Aorta (tissue), 4 donors: ENCODE measurements around the gene DENND1C. TPM values are rescaled to one million over a fixed set of nuclear protein-coding genes. Genes with fewer than 3 reads are reported as not detected.

ENCODE experiments used
- polyA plus RNA-seq, 2 donors: library from polyadenylated mRNA; stranded (reverse); fragments of 200-250 nt; gene quantifications; one replicate each; pipeline ENCODE4 v1.2.3, GENCODE V29; 2013
- total RNA-seq, 2 donors: library from RNA; stranded (reverse); fragmentation: NEBNext Ultra II Directional; extraction: Animal tissue kit (Norgen Biotek cat#: 25700); gene quantifications; one replicate each; pipeline ENCODE4 v1.2.1, GENCODE V29; 2021
- donor health status: healthy with polysubstance abuse.
- donor health status: Bipolar disorder and iron deficiency.
- donor health status: DM: no; HTN: no; CAD: no.
- donor health status: DM: yes; HTN: yes; CAD: no.

Gene DENND1C
- total and polyA plus RNA-seq, 4 donors = 0.20 to 7.6 (median 2.9) TPM

Other genes with a start within 250 kb of the DENND1C start
- 10 to 100 TPM; 54.8 to 55.5 TPM for gene MLLT1, start 201.8 kb downstream of the DENND1C start, total RNA-seq
- 10 to 100 TPM; 14.9 to 34.3 TPM for gene MLLT1, start 201.8 kb downstream of the DENND1C start, polyA plus RNA-seq
- gene ACER1, start 148.2 kb downstream of the DENND1C start, total RNA-seq = not detected
- gene ACER1, start 148.2 kb downstream of the DENND1C start, polyA plus RNA-seq = under 1 TPM in 1 of 2 donors, not detected in 1; 0.10 TPM
- 10 to 100 TPM; 46.7 to 47.8 TPM for gene CLPP, start 120.3 kb downstream of the DENND1C start, total RNA-seq
- 10 to 100 TPM; 44.8 to 52.9 TPM for gene CLPP, start 120.3 kb downstream of the DENND1C start, polyA plus RNA-seq
- gene ALKBH7, start 109.0 kb downstream of the DENND1C start, total RNA-seq = 10 to 100 TPM; 36.5 to 44.6 TPM
- gene ALKBH7, start 109.0 kb downstream of the DENND1C start, polyA plus RNA-seq = 100 to 1,000 TPM in 1 of 2 donors, 10 to 100 TPM in 1; 87.5 to 124 TPM
- gene PSPN, start 105.9 kb downstream of the DENND1C start, total RNA-seq = 1 to 10 TPM; 1.0 to 2.2 TPM
- gene PSPN, start 105.9 kb downstream of the DENND1C start, polyA plus RNA-seq = 1 to 10 TPM in 1 of 2 donors, under 1 TPM in 1; 0.95 to 1.1 TPM
- 10 to 100 TPM; 35.7 to 45.2 TPM for gene GTF2F1, start 88.6 kb downstream of the DENND1C start, total RNA-seq
- gene GTF2F1, start 88.6 kb downstream of the DENND1C start, polyA plus RNA-seq = 10 to 100 TPM; 41.7 to 59.4 TPM
- gene KHSRP, start 57.0 kb downstream of the DENND1C start, total RNA-seq = 100 to 1,000 TPM; 137 to 151 TPM
- 10 to 100 TPM; 69.7 to 81.1 TPM for gene KHSRP, start 57.0 kb downstream of the DENND1C start, polyA plus RNA-seq
- under 1 TPM in 1 of 2 donors, not detected in 1; 0.23 TPM for gene SLC25A41, start 48.0 kb downstream of the DENND1C start, total RNA-seq
- 1 to 10 TPM in 1 of 2 donors, not detected in 1; 1.8 TPM for gene SLC25A41, start 48.0 kb downstream of the DENND1C start, polyA plus RNA-seq
- gene SLC25A23, start 22.0 kb downstream of the DENND1C start, total RNA-seq = 10 to 100 TPM; 52.8 to 59.0 TPM
- 10 to 100 TPM; 37.9 to 48.1 TPM for gene SLC25A23, start 22.0 kb downstream of the DENND1C start, polyA plus RNA-seq
- not detected for gene CRB3, start 17.5 kb downstream of the DENND1C start, total RNA-seq
- 10 to 100 TPM in 1 of 2 donors, under 1 TPM in 1; 0.38 to 13.9 TPM for gene CRB3, start 17.5 kb downstream of the DENND1C start, polyA plus RNA-seq
- gene TUBB4A, start 20.5 kb upstream of the DENND1C start, total RNA-seq = under 1 TPM; 0.68 to 0.90 TPM
- not detected for gene TUBB4A, start 20.5 kb upstream of the DENND1C start, polyA plus RNA-seq
- 1 to 10 TPM; 1.2 to 1.6 TPM for gene TNFSF9, start 49.2 kb upstream of the DENND1C start, total RNA-seq
- gene TNFSF9, start 49.2 kb upstream of the DENND1C start, polyA plus RNA-seq = not detected
- under 1 TPM in 1 of 2 donors, not detected in 1; 0.42 TPM for gene CD70, start 109.4 kb upstream of the DENND1C start, total RNA-seq
- not detected for gene CD70, start 109.4 kb upstream of the DENND1C start, polyA plus RNA-seq
- 10 to 100 TPM in 1 of 2 donors, 1 to 10 TPM in 1; 6.9 to 36.8 TPM for gene TNFSF14, start 188.4 kb upstream of the DENND1C start, total RNA-seq
- under 1 TPM in 1 of 2 donors, not detected in 1; 0.13 TPM for gene TNFSF14, start 188.4 kb upstream of the DENND1C start, polyA plus RNA-seq
- gene C3, start 238.9 kb upstream of the DENND1C start, total RNA-seq = 1,000 to 10,000 TPM; 1,027 to 3,196 TPM
- 10 to 100 TPM in 1 of 2 donors, 1 to 10 TPM in 1; 9.1 to 17.8 TPM for gene C3, start 238.9 kb upstream of the DENND1C start, polyA plus RNA-seq